HG03354 (cell line): ENCODE measurements around the gene NKD2.

Source experiments
- ATAC-seq: cut with Tn5 transposase; IDR thresholded peaks from one replicate; pipeline ENCODE4 v1.9.1; 2021; ENCODE audit warnings: mild to moderate bottlenecking; ENCODE audit not compliant: unreplicated experiment, poor library complexity, severe bottlenecking

NKD2 gene

DNA sequence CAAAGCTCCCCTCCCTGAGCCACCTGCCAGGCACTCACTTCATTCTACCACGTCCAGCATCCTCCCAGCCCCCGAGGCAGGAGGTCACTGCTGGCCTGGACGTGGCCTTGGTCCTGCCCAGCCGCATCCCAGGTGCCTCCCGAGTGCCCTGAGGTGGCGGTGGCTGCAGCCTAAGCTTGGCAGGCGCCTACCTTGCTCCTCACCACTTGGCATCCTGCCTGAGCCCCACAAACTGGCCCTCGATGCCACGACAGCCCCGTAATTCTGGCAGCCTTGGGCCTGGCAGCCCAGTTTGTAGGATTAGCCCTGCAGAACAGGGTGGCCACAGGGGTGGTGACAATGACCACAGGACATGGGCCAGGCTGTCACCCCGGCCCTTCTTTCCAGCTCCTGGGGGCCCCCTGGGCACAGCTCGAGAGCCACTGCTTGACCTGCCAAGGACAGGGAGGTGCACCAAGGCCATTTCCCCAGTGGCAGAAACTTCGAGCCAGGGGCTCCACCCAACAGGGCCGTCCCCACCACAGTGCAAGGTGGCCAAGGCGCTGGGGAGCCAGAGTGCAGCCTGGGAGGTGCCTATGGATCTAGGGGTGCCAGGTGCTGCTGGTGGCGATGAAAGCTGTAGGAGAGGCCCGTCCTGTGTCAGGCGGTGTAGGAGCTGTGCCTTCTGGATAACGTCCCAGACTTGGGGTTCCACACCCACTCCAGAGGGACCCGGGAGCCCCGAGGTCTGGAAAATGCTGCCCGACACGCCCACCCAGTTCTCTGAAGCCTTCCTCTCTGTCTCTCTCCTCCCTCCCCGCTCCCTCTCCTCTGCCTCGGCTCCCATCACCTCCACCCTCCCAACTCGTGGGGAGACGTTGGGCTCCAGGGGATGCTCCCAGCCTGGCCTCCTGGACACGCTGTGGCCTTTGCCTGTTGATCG, 18.4 kb downstream of the NKD2 start:
- ATAC-seq = no peak

DNA sequence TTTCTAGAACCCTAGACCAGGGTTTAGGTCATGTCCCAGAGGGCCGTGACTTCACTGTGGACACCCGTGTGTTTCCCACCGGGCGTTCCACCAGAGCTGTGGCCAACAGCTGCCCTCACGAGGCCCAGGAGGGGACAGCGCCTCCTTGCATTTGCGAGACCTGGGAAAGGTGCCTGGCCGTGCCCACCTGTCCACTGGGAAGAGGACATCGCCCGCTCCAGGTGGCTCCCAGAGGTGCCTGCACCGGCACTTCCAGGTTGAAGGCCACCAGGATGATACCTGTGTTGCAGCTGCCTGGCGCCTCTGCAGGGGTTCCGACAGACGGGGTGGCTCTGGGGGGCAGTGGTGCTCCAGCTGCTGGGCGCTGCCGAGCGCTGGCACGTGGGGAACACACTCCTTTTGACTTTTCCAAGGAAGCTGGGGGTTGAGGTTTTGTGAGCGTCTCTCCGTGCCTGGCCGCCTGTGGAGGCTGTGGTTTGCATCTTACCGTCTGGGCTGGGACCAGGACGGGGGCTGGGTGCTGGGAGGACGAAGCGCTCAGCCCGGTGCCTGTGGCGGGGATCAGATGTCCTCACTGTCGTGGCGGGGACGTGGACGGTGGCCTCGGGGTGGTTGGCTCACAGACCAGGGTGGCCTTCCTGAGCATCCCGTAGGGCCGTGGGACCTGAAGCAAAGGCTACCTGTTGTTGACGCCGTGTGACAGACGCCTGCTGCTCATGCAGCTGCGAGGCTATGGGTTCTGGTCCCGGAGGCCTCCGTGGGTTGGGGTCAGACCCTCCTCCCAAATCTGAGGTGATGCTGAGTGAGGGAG, 19.2 kb downstream of the NKD2 start:
- no peak for ATAC-seq

DNA sequence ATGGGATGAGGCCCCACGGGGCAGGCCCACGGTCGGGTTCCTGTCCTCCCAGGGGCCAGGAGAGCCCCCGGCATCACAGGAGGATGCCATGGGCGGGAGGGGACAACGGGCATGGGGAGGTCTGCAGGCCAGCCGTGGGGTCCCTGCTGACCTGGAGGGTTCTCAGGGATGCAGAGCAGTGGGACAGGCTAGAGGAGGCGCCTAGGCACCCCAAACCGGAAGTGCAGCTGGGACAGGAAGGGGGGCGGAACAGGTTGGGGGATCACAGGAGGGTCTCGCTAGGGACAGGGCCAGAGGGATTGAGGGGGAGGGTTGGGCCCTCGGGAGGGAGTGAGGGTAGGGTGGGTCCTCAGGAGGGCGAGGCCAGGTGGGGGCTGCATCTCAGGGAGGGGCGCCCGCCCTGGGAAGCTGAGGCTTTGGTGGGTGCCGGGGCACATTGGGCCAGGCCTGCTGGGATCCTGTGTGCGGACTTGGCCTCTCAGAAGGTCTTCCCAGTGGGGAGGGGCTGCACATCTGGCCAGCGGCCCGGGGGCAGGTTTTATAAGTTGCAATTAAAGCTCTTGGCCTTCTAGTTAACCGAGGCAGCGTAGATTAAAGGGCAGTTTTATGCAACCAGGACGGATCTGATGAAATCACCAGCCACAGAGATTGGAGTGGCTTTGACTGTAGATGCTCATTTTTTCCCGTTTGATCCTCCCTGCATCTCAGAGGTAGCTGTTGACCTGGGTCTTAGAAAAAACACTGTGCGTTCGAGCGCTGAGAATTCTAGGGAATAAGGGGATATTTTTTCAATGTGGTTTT, 20.1 kb downstream of the NKD2 start:
- ATAC-seq = no peak

DNA sequence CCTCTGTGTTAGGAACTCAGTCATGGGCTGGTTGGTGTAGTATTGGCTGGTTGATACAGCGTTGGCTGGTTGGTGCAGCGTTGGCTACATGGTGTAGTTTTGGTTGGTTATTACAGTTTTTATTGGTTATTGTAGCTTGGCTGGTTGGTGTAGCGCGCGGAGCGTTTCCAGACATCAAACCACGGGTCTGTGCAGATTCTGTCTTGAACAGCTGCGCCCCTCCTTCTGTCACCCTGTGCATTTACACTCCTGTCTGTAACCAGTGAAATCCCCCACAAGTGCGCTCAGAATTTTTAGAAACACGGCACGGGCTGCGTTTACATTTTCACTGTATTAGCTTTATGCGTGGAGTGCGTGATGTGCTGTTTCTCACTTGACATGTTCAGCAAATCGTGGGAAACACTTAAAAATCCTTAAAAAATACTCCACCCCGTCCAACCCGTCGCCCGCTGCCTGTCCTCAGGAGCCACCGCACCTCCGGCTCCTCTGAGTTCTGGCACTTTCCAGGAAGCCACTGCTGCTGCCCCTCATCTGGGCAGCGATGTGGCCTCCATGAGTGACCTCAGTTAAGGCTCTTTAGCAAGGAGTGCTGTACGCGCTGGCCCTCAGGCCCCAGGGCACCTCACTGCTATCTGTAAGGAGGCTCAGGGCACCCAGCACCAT, 20.8 kb downstream of the NKD2 start:
- ATAC-seq = no peak

DNA sequence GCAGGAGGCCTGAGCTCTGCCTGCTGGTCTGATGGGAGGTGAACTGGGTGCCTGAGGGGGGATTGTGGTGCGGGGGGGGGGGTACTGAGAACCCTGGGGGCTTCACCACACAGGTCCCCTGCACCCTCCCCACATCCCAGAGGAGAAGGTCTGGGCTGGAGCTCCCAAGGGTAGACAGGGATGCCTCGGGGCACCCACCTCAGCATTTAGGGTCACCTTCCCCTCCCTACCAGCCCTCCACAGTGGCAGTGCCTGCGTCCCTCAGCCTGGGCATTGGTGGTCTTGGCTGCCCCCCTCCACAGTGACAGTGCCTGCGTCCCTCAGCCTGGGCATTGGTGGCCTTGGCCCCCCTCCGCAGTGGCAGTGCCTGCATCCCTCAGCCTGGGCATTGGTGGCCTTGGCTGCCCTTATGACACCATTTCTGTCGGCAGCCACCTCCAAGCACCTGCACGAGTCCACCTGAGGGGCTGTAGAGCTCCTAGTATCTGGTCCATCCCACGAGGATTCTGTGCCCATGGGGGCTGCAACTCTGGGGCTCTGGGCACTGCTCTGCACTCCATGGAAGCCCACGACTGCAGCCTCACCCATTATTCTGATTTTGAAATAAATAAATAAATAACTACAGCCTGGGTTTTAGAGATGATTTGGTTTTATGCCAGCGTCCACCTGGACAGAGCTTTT, 21.5 kb downstream of the NKD2 start:
- no peak for ATAC-seq

DNA sequence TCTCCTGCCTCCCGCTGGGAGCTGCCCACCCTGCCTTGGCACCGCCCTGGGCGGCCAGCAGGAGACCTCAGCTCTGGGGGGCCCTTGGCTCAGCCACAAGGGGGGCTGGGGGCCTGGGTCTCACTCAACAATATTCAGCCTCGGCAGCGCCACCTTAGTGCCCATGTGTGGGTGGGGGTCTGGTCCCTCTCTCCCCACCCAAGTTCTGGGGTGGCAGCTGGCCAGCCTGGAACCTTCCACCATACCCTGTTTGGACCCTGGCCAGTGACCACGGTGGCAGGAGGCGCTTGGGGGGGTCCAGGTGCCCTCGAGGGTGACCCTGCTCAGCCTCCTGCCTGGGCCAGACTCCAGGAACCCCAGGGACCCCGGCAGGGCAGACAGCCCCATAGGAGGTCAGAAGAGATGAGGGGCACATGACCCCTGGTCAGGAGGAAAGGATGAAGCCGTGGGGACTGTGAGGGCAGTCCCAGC, 22.2 kb downstream of the NKD2 start:
- ATAC-seq = no peak

DNA sequence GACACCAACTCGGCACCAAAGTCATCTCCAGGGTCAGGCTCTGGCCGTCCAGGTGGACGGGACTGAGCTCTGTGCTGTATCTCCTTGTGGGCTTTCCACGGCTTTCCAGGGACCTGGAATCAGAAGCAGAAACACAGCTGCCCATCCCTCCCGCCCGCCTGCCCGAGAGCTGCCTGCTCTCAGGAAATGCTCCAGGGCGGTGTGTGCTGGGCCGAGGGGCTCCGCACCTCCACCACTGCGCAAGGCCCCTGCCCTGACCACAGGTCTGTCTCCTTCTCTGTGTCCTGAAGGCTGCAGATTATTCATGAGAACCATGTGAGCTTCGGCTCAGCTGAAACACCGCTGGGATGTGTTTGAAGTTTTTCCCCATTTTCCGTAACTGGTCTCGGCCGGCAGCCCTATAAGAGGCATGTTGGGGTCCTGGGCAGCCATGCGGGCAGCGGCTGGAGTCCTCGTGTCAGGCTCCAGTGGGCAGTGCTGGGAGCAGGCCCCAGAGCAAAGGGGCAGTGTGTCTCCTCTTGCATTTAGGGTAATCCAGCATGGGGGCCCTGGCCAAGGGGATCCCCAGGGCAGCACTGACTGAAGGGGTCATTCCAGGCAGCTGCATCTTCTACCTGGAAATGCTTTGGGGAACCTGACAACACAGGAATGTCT, 22.8 kb downstream of the NKD2 start:
- no peak for ATAC-seq

DNA sequence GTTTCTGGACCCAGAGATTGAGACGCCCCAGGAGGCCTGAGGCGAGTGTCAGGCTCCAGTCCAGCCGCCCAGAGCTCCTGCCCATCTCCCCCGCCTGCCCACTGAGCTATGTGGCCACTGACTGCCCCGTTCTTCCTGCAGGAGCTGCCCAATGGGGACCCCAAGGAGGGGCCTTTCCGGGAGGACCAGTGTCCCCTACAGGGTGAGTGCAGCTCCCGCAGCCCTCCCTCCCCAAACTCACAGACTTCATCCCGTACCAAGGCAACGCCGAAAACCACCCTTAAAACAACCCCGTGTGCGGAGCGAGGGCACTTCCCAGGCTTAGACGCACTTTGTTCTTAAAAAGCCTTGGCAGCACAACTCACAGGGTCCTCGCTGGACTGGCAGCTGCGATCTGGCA, 23.4 kb downstream of the NKD2 start:
- no peak for ATAC-seq

DNA sequence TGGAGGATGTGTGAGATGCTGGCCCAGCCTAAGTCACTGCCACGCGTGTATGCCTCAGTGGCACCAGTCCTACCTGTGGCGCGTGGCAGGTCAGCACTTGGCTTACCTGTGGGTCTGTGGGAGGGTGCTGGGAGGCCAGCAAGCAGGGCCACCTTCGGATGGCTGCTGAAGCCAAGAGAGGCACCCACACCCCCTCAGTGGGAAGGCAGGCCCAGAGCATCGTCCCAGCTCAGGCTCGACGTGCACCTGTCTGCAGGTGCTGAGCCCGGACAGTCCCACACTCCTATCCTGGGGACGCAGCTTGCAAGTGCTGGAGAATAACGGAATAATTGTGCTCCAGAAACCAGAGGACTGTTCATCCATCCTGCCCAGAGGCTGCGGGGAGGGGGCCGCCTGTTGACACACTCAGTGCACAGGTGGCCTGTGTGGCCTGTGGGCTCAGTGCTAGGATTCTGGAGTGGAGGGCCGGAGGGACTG, 24.0 kb downstream of the NKD2 start:
- no peak for ATAC-seq

DNA sequence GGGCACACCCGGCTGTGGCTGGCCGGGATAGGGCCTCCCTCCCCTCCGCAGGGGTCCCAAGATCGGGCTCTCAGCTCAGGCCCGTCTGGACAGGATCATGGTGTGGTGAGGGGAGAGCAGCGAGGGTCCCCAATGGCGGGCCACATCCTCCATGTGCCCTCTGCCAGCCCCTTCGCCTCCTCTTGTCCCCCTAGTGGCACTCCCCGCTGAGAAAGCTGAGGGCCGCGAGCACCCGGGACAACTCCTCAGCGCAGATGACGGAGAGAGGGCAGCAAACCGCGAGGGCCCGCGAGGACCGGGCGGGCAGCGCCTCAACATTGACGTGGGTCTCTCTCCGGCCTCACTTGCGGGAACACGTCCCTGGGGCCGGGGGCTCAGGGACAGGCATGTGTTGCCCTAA, 24.6 kb downstream of the NKD2 start:
- no peak for ATAC-seq

DNA sequence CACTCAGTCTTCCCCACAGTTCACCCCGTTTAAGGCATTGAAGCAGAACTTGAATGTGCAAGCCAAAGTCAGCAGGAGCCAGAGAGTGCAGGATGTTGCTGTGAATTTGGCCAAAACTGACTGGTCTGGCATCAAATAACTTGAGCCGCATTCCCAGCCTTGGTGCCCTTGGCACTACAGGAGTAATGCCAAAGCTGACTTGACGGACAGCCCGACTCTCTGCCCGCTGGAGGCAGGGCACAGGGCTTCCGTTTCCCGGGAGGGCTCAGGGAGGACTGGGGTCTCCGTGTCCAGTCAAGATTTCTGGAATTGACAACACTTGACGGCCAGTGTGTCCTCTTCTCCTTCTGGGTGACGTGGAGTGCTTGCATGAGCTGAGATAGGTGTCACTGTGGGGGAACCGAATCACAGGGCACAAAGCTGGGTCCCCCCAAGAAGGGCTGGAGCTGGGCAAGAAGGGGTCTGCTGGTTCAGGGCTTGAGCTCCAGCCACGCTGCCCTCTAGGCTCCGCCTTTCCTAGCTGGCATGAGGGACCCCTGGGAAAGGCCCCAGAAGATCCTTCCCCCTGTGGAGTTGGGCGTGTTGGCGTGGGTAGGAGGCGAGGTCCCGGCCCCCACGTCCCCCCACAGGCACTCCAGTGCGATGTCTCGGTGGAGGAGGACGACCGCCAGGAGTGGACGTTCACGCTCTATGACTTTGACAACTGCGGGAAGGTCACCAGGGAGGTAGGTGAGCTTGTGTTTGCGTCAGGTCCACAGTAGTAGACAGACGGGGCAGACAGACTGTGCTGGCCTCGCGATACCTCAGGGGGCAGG, 25.2 kb downstream of the NKD2 start:
- no peak for ATAC-seq

DNA sequence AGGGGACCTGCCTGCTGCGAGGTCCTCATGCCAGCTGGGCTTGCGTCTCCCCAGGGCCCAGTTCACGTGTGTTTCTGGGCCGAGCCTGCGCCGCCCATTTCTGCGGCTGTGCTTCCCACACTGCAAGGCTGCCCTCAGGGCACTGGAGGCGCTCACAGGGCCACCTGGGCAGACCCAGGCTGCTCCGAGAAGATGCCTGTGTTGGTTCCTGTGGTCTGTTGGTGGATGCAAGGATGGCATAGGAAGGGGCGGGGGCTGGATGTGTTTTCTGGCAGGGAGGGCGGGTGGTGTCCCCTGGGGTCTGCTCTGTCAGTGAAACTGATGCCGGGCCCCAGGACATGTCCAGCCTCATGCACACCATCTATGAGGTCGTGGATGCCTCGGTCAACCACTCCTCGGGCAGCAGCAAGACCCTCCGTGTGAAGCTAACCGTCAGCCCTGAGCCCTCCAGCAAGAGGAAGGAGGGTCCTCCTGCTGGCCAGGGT, 25.9 kb downstream of the NKD2 start:
- no peak for ATAC-seq

DNA sequence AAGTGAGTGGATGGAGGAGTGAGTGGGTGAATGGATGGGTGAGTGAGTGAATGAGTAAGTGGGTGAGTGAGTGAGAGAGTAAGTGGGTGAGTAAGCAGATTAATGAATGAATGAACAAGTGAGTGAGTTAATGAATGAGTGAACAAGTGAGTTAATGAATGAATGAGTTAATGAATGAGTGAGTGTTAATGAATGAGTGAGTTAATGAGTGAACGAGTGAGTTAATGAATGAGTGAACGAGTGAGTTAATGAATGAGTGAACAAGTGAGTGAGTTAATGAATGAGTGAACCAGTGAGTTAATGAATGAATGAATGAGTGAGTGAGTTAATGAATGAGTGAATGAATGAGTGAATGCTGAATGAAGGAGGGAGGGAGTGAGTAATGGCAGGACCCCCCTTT, 26.4 kb downstream of the NKD2 start:
- ATAC-seq = no peak

DNA sequence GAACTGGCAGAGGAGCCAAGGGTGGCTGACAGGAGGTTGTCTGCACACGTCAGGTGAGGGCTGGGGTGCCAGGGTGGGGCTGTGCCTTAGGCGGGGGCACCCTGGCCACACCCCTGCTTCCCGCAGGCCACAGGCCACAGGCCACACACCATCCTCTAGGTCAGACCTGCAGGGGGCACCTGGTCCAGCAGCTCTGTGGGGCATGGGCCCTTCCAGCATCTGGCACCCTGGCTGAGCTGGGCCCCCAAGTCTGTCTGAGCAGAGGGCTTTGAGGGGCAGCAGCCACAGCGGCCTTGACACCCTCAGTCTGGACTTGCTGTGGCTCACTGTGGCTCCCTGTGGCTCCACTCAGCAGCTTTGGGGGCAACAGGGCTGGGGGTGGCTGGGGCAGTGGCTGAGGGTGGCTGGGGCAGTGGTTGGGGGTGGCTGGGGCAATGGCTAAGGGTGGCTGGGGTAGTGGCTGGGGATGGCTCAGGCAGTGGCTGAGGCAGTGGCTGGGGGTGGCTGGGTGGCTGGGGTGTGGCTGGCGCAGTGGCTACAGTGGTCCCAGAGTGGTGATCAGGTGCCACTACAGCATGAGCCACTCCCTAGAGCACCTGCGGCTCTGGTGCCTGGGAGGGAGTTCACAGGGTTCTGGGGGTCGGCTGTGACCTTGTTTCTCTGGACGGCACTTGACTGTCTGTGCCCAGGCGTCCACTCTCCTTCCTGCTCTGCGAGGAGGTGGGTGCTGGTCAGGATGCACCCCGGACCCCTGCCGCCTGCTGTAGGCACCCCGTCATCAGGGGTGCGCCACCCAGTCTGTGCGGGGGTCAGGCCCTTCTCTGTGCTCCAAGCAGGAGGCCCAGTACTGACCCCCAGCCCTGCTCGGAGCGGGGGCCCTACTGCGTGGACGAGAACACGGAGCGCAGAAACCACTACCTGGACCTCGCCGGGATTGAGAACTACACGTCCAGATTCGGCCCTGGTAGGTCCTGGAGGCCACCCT, 27.1 kb downstream of the NKD2 start:
- no peak for ATAC-seq

DNA sequence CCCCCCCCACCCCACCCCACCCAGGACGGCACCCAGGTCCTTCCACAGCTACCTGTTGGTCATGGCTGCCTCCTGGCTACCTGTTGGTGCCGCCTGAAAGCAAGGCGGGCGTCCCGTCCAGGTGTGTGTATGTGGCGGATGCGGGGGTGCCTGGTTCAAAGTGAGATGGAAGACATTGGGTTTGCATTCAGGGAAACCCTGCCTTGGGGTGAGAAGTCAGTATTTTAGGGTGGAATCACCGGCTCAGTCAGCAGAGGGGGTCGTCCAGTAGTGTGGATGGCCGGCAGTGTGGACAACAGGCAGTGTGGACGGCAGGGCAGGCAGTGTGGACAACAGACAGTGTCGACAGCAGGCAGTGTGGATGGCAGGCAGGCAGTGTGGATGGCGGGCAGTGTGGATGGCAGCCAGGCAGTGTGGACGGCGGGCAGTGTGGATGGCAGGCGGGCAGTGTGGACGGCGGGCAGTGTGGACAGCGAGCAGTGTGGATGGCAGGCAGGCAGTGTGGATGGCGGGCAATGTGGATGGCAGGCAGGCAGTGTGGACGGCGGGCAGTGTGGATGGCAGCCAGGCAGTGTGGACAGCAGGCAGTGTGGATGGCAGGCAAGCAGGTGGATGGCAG, 28.0 kb downstream of the NKD2 start:
- no peak for ATAC-seq

DNA sequence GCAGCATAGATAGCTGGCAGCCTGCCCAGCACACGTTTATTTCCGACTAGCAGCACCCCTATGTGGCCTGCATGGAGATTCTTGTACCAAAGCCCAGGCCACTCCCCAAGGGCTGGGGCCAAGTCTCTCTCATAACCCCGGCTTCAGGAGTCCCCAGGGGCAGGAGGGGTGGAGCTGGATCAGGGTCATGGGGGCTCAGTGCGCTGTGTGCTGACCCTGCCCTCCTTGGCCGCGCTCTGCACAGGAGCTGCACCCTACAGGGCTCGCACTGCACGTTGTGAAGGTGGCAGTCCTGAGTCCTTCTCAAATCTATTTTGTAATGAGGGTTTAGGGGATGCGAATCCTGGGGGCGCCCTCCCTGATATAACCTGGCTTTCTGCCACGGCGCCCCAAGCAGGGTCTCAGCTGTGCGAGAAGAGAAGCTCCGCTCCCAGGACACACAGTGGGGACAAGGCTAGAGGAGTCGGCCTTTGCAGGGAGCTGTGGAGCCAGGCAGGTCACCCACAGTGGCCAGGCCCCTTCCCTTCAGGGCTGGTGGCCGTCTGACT, 28.6 kb downstream of the NKD2 start:
- ATAC-seq = no peak
